VCaP (cell line): ENCODE measurements around the gene ERC2.

Experiments
- H3K27ac ChIP-seq: fragments of 450-650 bp; 2 replicates; pipeline ENCODE4 v1.5.1; 2017
- CTCF ChIP-seq: fragments of 450-650 bp; conservative IDR thresholded peaks from 2 replicates; pipeline ENCODE4 v1.5.1; 2017; ENCODE audit warnings: mild to moderate bottlenecking, moderate library complexity

The ERC2 gene

DNA sequence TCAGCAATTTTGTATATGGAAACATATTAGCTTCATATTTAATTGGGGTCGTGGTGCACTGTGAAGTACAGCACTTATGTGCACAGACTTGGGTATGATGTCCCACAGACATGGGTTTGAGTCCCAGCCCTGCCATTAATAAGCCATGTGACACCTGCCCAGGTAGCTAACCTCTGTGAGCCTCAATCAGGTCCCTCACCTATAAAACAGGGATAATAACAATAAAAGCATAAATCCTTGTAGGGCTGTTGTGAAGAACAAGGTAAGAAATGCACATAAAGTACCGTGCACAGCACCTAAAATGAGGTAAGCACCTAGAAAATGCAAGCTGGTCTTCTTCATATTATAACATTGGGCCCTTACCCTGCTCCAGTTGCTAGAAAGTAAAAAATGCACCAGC is 807.6 kb downstream of the ERC2 start:
- H3K27ac ChIP-seq: no peak overlapping the region
- no peak for TF ChIP-seq CTCF

DNA sequence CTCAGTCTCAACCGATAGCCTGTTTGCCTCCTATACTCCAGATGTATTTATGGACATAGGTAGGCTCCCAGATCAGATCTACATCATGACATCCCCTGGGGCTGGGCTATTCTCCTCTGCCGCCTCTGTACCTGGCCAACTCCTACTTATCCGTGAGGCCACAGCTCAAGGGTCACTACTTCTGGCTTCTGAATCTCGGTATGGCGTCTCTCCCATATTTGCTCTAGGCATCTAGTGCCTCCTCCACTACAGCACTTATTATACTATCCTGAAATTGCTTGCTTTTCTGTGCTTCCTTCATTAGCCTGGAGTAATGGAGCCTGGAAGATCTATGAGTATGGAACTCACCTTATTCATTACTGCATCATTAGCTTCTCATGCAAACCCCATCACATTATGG is 808.6 kb downstream of the ERC2 start:
- no peak for TF ChIP-seq CTCF
- H3K27ac ChIP-seq: no peak overlapping the region

- H3K27ac ChIP-seq: no peak overlapping the region
- TF ChIP-seq CTCF: no peak
Observed at GRCh38 chr3:55658690-55659562, 809.3 kb downstream of the ERC2 start.

GRCh38 chr3:55658270-55658669 is 810.0 kb downstream of the ERC2 start:
- H3K27ac ChIP-seq: no peak overlapping the region
- TF ChIP-seq CTCF: no peak

DNA sequence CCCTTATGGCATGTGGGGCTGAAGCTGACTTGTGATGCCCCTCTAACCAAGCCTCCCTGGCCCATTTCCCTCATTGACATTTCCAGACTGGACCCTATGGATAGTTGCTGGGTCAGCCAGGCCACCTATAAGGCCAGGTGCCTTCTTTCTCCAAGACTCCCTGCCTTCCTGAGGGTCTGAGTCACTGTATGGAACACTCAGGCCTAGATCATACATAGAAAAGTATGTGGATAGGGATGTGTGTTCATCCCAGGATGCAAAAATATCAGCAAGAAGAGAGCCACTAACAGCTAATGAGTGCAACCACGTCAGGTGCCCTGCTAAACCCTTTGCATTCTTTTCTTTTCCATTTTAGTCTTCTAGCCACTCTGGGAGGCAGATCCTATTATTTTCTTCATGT is 812.7 kb downstream of the ERC2 start:
- H3K27ac ChIP-seq: no peak overlapping the region
- no peak for TF ChIP-seq CTCF

DNA sequence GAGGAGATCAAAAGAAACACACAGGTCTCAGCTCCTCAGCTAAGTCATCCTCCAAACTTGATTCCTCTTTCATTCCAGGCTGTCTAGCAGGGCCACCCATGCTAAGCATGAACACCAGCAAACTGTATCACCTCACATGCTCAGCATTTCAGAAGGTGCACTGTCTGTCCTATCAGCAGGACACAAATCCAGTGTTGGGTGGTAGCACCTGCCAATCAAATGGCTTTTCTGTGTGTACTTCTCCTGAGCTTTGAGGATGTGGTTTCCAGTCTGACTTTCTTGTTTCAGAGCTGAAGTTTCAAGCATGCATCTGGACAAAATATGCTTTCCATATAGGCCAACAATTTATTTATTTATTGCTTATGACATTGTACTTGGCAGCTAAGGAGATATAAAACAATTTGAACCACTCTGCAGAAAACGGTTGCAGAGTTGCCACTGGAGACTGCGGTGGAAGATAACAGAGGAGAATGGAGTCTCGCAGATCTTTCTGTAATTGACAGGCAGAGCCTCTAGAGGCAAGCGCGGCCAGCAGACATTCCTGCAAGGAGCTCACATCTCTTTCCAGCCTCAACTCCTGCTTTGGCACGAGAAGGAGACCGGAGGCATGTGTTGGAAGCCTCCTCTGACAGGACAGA is 814.0 kb downstream of the ERC2 start:
- TF ChIP-seq CTCF: no peak
- no peak overlapping the region for H3K27ac ChIP-seq

GRCh38 chr3:55651011-55651410 is 817.3 kb downstream of the ERC2 start:
- H3K27ac ChIP-seq: no peak overlapping the region
- TF ChIP-seq CTCF: no peak
